ENCODE data around the gene SLC35G3. TPM values are rescaled to one million over a fixed set of nuclear protein-coding genes. Genes with fewer than 3 reads are reported as not detected.

Gene SLC35G3
- total and polyA plus RNA-seq, 2 experiments from 2014 or later: not detected

- no peak overlapping the region for H3K4me3 ChIP-seq
- no peak for TF ChIP-seq NANOG (IDR thresholded peaks at IDR 0.05; ENCODE audit: borderline replicate concordance)
- TF ChIP-seq ZNF331 (CRISPR knock-in tag; IDR thresholded peaks at IDR 0.05; ENCODE audit: low read depth): no peak
- no peak for TF ChIP-seq EZH2 (IDR thresholded peaks at IDR 0.05; ENCODE audit: low read depth, unreplicated experiment)
- TF ChIP-seq JUNB (IDR thresholded peaks at IDR 0.05; ENCODE audit: unreplicated experiment): no peak
- TF ChIP-seq ZNF114 (CRISPR knock-in tag; IDR thresholded peaks at IDR 0.05): no peak
- TF ChIP-seq REST (IDR thresholded peaks at IDR 0.05; ENCODE audit: unreplicated experiment): no peak
- TF ChIP-seq ZNF462 (CRISPR knock-in tag; IDR thresholded peaks at IDR 0.05): no peak
- no peak for TF ChIP-seq CREB1 (CRISPR knock-in tag; IDR thresholded peaks at IDR 0.05; ENCODE audit: low read depth)
- TF ChIP-seq STAT1 (IDR thresholded peaks at IDR 0.05; ENCODE audit: unreplicated experiment): no peak
- TF ChIP-seq POLR2AphosphoS5 (IDR thresholded peaks at IDR 0.05; ENCODE audit: low read depth): no peak
- TF ChIP-seq EZH2phosphoT487 (IDR thresholded peaks at IDR 0.05; ENCODE audit: unreplicated experiment): no peak
- no peak for TF ChIP-seq CTCF (conservative IDR thresholded peaks at IDR 0.05; ENCODE audit: low read depth in 2 of 2)
- no peak for ATAC-seq
Observed at GRCh38 chr17:35239823-35240222, 45.6 kb upstream of the SLC35G3 start.

More at GRCh38 chr17:35239823-35240222, 45.6 kb upstream of the SLC35G3 start:
- Mint-ChIP-seq H3K27me3 (ENCODE audit: insufficient read depth, low read depth, poor library complexity) (peaks cover 12% of the 10 kb centered on the region), H3K9me3 (no peaks in the 10 kb centered on the region), H3K36me3 (ENCODE audit: low read depth) (no peaks in the 10 kb centered on the region), H3K4me3 (no peak overlapping the region), H3K27ac (no peak overlapping the region), H3K4me1 (peaks cover 18% of the 10 kb centered on the region)
- Histone ChIP-seq H3K36me3 (ENCODE audit: insufficient read depth) (no peaks in the 10 kb centered on the region), H3K9me2 (ENCODE audit: insufficient read depth) (no peaks in the 10 kb centered on the region), H4K20me1 (replicated peaks; ENCODE audit: insufficient read depth) (no peaks in the 10 kb centered on the region), H3F3A (replicated peaks; ENCODE audit: low read depth) (peaks cover 7% of the 10 kb centered on the region; the same call in 1 of the 2 replicates), H2AFZ (no peak overlapping the region), H3K27me3 (ENCODE audit: insufficient read depth) (peaks cover 11% of the 10 kb centered on the region; the same call in 1 of the 2 replicates), H3K4me1 (ENCODE audit: insufficient read depth) (peaks cover 15% of the 10 kb centered on the region; the same call in 1 of the 2 replicates), H3K79me2 (replicated peaks; ENCODE audit: insufficient read depth) (no peaks in the 10 kb centered on the region), H3K4me2 (no peak overlapping the region), H3K27ac (ENCODE audit: low read depth) (no peak overlapping the region)
- DNase-seq (ENCODE audit: low spot score): no peak
